Suppressor macrophage (primary cell): ENCODE results near the gene UPF2.
"Not testable (repeated sequence)": the region's sequence is repeated elsewhere in the genome, so short reads cannot be mapped to it uniquely, and the experiment has no call there.

Source experiments
- DNase-seq, 4 experiments: peaks; one replicate each; pipeline ENCODE4 v3.0.0-alpha.2; 2020 to 2022

Gene UPF2

DNA sequence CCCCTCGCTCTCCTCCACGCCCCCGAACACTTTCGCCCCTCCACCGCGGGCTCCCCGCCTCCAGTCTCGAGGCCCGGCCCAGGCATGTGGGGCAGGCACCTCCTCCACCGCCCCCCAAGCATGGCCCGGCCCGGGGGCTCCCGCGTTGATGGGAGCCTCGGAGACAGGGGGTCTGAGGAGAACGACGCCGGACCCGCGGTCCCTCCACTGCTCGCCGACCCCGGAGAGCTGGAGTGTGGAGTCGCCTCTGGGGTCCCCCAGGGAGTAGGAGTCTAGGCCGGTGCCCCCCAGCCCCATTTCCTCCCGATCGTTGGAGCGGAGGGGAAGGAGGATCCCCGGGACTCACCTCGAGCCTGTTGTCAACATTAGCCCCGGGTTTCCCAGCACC lies 206 bp downstream of the UPF2 start:
- DNase-seq, result peak; percentile 20 to 66 (median 48)

DNA sequence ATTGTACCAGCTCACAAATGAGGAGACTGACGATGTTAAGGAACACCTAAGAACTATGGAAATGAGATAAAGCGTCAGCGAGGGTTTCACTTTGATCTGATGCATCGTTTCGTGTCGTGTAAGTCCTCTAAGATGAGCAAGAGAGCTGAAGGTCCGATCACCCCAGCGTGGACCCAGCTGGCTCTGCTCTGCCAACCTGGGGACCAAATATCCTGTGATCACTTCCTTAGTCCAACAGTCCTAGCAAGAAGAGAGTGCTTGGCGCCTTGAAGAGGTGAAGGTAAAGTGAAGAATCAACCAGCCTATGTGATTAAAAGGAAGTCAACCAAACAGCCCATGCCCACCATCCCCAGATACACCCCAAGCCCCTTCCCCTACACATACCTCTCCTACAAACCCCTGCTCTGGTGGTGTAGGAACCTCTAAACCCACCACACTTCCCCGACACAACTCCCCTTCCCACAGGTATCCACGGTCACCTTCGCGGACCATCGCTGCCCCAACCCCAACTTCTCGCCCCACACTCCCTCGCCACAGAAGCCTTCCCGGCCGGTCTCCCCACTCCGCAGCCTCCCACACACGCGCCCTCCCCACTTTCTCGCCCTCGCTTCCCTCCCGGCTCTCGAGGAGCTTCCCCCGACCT lies 722 bp downstream of the UPF2 start:
- DNase-seq, result peak; percentile 17 to 28 (median 27)

DNA sequence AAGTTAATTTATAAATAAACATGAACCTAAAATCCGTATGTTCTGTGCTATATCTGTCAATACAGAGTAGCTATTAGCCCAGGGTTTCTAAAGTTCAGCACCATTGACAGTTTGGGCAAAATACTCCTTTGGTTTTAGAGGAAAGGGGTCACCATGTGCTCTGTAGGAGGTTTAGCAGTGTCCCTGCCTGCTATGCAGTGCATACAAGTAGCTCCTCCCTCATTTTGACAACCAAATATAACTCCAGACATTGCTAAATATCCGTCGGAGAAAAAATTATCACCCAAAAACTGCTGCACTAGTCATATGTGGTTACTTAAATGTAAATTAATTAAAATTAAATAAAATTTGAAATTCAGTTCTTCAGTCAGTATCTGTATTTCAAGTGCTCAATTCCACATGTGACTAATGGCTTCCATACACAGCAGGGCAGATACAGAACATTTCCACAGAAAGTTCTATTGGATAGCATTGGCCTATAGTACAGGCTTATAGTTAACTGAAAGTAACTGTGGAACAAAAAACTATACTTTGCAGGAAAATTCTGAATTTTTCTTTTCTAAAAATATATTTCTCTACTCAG lies 6.4 kb downstream of the UPF2 start:
- no peak for DNase-seq

DNA sequence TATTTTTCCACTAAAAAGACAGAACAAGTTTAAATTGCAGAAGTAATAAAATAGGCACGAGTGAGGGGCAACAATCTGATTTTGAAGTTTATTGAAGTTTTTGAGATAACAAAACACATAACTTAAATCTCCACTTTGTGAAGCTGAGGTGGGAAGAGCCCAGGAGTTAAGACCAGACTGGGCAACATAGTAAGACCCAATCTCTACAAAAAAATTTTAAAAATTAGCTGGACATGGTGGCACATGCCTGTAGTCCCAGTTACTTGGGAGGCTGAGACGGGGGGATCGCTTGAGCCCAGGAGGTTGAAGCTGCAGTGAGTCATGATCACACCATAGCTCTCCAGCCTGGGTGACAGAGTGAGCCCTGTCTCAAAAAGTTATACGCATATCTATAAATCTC lies 11.2 kb downstream of the UPF2 start:
- DNase-seq, result no peak

DNA sequence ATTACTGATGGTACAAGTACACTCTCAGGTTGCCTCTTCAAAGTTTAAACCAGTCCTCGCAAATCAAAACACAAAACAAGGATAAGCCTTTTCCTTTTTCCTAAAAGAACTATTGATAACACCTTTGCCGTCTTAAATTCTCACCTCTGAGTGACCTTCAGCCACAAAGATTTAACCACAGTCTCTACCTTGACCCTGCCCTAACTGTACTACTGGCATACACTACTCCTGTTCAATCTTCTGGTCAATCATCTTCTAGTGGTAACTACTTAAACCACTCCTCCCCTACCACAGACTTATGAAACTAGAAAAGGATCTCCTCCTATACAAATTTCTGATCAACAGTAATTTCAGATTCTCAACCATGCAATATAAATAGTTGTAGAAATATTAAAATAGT lies 15.1 kb downstream of the UPF2 start:
- DNase-seq, result no peak

DNA sequence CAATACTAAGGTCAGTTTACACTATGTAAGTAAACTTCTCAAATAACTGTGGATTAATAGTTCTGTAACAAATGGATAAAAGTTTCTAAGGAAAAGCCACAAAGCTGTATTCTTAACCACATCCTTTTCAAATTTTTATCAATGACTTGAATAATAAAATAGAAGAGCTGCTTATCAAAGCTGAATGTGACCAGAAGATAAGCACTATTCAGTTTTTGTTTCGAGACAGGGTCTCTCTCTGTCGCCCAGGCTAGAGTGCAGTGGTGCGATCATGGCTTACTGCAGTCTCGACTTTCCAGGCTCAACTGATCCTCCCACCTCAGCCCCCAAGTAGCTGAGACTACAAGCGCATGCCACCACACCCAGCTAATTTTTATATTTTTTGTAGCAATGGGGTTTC lies 17.0 kb downstream of the UPF2 start:
- no peak for DNase-seq

DNA sequence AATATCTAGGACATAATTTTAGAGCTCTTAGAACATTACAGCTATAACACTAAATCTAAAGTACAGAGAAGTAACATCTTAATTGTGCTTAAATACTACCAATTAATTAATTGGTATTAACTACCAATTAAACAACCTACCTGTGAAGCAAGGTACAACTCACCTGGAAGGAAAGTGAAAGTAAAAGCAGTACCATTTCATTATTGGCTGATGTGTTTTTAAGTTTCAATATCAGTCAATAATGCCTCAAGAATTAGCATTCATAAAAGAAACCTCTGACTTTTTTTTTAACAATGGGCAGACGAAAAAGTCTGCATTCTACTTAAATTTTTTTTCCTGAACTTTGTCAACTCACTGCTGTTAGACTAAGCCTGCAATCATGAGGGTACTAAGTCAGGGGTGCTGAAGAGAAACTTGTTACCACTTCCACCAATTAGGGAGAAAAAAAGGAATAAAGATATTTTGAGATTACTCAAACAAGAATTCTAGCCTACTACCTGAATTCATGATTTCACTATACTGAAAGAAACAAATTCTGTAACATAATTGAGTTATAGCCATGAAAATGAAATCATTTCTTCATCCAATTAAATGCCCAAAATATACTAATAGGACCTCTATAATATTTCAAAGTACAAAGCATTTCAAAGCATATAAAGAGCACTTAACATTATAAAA lies 19.9 kb downstream of the UPF2 start:
- DNase-seq, result no peak

DNA sequence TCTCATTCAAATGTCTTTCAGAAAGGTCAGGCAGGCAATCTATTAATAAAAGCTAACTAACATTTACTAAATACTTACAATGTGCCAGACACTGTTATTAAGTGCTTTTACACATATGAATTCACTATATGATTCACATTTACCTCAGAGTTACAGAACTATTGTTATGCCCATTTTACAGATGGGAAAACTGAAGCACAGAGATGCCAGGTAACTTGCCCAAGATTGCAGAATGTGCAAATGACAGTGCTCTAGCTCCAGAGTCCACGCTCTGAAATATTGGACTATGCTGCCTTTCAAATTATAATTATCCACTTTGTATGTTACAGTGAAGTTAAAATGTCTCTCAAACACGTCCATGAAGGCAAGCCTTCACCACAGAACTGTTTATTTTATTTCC lies 22.0 kb downstream of the UPF2 start:
- DNase-seq, result no peak

DNA sequence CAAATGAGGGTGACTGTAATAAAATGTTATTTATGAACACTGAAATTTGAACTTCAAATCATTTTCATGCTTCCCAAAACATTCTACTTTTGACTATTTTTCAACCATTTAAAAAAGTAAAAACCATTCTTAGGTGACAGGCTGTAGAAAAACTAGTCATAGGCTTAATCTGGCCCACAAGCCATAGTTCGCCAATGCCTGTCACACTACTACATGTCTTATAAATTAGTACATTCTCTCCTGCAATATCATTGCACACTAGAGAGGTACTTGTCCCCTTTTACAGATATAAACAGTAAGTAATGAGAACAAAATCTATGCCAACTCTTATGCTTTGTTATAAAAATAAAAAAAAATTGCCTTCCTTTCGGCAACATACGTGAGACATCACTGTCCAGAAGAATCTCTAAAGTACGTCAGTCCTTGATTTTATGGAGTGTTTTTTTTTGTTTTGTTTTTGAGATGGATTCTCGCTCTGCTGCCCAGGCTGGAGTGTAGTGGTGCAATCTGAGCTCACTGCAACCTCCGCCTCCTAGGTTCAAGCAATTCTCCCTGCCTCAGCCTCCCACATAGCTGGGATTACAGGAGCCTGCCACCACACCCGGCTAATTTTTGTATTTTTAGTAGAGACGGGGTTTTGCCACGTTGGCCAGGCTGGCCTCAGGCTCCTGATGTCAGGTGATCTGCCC lies 23.2 kb downstream of the UPF2 start:
- no peak for DNase-seq

DNA sequence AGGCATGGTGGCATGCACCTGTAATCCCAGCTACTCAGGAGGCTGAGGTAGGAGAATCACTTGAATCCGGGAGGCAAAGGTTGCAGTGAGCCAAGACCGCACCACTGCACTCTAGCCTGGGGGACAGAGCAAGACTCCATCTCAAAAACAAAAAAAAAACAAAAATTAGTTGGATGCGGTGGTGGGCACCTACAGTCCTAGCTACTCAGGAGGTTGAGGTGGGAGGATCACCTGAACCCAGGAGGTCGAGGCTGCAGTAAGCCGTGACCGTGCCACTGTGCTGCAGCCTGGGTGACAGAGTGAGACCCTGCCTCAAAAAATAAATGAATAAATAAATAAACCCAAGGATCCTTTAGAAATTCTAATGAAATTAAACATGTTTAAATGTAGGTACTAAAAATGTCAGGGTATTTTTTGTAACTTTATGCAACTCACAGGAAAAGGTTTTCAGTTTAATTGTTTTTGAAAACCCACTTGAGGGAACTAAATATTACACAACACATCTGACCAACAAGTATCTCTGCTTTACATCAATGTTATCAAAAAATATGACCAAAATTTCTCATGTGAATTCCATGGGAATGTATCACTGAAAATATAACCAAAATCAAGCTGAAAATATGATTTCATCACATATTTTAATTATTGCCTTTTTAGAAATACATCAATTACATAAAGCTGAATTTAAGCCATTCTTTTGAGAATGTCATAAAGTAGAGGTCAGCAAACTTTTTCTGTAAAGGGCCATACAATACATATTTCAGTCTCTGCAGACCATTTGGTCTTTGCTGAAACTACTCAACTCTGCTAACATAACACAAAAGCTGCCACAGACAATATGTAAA lies 23.9 kb downstream of the UPF2 start:
- no peak for DNase-seq

DNA sequence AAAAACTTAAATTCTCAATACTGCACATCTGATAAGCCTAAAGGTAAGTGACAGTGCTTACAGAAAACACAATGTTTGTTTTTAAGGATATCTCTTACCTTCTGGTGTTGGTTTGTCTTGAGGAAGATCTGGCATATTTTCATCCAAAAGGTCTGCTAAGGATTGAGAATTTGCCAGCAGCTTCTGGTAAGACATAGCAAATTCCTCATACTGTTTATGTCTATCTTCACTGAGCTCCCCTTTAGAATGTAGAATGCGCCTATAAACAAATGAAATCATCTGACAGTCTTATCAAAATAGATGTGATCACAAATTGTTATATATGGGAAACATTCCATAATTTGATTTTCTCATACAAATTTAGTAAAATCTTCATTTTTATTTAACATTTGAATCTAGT lies 28.7 kb downstream of the UPF2 start:
- no peak for DNase-seq

DNA sequence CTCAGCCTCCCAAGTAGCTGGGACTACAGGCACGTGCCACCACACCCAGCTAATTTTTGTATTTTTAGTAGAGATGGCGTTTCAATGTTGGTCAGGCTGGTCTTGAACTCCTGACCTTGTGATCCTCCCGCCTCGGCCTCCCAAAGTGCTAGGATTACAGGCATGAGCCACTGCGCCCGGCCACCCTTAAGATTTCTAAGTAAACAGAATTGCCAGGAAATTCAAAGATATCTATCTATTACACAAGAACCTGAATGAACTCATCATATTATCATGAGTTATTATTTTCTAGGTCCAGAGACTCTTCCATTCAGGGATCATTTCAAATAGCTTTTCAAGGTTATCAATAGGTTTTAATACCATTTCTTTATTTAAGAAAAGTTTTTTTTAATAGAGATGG lies 29.2 kb downstream of the UPF2 start:
- not testable (repeated sequence) for DNase-seq

DNA sequence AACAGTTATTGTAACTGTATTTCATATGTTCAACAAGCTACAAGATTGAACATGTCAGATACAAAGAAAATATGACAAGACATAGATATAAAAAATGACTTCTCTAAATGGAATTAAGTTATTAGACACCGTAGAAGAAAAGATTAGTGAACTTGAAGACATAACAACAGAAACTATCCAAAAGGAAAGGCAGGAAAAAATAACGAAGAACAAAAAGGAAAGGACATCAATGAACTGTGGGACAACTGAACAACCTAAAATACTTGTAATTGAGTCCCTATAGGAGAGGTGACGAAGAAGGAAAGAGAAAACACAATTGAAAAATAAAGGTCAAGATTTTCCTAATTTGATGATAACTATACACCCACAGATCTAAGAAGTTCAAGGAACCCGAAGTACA lies 32.3 kb downstream of the UPF2 start:
- no peak for DNase-seq

DNA sequence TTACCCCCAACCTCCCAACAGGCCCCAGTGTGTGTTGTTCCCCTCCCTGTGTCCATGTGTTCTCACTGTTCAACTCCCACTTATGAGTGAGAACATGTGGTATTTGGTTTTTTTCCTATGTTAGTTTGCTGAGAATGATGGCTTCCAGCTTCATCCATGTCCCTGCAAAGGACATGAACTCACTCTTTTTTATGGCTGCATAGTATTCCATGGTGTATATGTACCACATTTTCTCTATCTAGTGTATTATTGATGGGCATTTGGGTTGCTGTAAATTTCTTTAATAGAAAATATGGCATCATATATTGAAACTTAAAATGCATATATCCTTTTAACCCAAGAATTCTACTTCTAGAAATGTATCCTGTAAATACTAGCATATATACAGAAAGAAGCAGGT lies 33.8 kb downstream of the UPF2 start:
- DNase-seq, result not testable (repeated sequence)

DNA sequence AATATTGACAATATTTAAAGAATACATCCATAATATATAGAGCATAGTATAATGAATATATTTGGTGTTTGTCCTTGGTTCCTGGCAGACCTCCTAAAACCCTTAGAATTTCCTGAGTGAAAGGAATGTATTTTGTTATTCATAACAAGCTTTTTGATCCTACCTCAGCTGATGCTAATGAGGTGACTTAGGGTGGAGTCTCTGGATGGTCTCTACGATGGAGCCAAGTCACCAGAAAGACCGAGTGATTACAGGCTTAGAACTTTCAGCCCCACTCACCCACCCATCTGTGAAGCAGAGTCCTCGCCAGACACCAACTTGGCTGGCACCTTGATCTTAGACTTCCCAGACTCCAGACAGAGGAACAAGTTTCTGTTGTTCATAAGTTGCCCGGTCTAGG lies 35.9 kb downstream of the UPF2 start:
- no peak for DNase-seq

DNA sequence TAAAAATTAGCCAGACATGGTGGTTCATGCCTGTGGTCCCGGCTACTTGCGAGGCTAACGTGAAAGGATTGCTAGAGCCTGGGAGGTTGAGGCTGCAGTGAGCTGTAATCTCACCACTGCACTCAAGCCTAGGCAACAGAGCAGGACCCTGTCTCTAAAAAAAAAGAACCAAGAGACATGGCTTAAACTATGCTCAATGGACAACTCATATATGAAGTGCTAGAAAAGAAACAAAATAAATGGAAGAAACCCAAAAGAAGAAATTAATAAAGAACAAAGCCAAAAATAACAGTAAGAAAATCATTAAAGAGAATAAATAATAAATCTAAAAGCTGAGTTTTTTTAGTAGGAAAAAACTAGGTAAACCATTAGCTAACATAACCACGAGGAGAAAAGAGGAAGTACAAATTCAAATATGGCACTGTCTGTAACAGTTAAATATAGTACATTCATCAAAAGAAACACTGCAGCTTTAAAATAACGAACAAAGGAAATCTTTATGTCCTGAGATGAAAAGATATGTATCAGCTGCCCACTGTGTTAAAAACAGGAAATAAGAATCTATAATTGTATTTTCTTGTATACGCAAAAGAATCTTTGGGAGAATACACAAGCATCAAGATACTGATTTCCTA lies 48.7 kb downstream of the UPF2 start:
- peak in 2 of 4 experiments; percentile 36 to 42 for DNase-seq

DNA sequence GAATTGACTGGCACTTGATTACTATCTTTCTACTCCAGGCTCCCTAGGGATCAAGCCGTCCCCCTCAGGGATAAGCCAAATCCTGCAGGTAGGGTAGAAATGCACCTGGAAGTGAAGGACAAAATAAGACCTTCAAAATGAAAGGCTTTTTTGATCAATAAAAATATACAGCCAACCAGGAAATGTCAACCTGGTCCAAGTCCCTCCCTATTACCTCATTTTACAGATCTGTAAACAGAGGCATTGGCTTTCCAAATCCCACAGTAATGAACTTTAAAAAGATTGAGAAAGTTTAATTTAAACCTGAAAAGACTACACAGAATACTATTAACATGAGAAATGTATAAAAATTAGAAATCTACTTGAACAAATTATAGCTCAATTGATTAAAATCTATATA lies 53.7 kb downstream of the UPF2 start:
- no peak for DNase-seq

DNA sequence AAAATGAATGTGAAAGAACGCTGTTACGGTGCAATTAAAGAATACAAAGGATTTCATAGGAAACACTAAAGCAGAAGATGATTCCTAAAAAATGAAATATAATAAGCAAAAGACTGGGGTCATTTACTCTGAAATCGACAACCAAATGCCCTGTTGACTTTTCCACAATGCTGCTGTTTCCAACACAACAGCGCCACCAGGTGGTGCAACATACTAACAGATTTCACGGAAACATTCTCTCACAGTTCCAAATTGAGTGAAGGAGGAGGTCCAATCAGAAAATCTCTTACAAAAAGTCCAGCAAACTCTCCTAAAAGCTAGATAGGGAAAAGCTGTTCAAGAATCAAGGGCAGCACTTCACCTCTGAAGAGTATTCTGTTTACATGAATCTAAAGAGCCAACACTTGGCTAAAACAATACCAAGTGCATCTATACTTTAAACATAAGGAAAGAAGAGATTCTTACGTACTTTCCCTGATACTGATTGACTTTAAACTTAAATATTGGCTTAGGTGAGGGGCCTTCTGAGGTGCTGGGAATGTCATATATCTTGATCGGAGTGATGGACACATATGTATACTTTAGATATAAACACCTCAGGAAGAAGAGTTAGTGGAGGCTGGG lies 55.9 kb downstream of the UPF2 start:
- peak; percentile 74 to 83 (median 75) for DNase-seq

DNA sequence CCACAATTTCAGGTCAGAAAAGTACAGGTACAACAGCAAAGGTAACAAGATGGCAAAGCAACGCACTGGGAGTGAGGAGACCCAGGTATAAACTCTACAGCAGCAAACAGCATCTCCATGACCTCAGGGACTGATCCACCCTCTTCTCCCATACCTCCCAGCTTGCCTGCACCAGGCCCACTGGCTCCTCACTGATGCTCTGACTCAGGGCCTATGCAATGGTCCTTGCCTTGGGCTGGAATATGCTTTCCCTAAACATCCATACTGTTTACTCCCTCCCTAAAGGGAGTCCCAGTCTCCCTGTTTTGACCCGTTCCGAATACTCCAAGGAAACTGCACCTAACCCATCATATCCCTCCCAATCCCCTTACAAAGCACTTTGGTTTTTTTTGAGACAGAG lies 60.4 kb downstream of the UPF2 start:
- no peak for DNase-seq

DNA sequence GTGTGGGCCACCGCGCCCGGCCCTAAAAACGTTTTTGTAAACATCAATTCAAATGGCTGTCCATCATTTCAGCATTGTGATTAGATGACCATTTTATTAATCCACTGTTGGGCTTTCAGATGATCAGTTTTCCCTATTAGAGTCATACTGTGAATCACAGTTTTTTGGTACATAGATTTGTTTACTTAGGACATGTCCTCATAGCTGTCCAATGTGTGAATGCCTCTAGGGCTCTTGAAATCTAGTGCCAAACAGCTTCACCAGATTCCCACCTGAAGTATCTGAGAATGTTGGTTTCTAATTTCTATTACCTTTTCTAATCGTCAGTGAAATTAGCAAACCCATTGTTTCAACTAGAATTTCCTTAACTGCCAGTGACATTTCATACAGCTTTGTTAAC lies 66.8 kb downstream of the UPF2 start:
- no peak for DNase-seq

DNA sequence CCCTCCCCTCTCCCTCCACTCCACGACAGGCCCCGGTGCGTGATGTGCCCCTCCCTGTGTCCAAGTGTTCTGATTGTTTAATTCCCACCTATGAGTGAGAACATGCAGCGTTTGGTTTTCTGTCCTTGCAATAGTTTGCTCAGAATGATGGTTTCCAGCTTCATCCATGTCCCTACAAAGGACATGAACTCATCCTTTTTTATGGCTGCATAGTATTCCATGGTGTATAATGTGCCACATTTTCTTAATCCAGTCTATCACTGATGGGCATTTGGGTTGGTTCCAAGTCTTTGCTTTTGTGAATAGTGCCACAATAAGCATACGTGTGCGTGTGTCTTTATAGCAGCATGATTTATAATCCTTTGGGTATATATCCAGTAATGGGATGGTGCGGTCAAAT lies 70.1 kb downstream of the UPF2 start:
- not testable (repeated sequence) for DNase-seq

DNA sequence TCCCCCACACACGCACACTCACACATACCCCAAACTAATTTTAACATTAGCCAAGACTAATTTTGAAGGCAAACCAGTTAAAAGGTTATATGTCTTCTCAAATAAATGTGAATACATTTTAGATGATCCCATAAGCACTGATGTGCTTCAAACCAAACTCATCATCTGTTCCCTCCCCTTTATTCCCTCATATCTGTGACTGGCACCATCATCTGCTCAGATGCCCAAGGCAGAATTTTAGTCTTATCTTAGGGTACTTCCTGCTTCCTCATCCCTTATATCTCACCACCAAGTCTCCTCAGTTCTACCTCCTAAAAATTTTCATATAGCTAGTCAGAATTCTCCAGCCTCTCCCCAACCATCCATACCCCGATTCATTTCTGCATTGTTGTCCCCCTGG lies 80.4 kb downstream of the UPF2 start:
- no peak for DNase-seq
